Body of pancreas (tissue), 4 donors: Measurements from ENCODE around the gene CAMKMT. TPM values are rescaled to one million over a fixed set of nuclear protein-coding genes. Genes with fewer than 3 reads are reported as not detected.

Experiments used
- ATAC-seq: fragments of 150-250 bp; one replicate; pipeline ENCODE4 v1.9.1; 2016
- DNase-seq, 4 donors: peaks; one replicate each; pipeline ENCODE4 v3.0.0-alpha.2; 2019
- H3K27ac ChIP-seq, 4 donors: fragments of 200-600 bp; sonication (generic); 1 replicate in 3 of 4; 2 replicates in 1 of 4; pipeline versions ENCODE4 v1.5.1 to v1.6.1; 2016 to 2019; ENCODE audit warnings: mild to moderate bottlenecking in 1 of 4, mixed read lengths in 1 of 4, moderate library complexity in 1 of 4
- H3K27me3 ChIP-seq, 2 donors: fragments of 200-600 bp; sonication (generic); one replicate each; pipeline ENCODE4 v1.6.0; 2016; ENCODE audit warnings: mild to moderate bottlenecking in 1 of 2
- H3K36me3 ChIP-seq, 2 donors: fragments of 200-600 bp; sonication (generic); replicated peaks in 1 of 2; 2 replicates each; pipeline ENCODE4 v1.5.1; 2016; ENCODE audit warnings: low read depth in 2 of 2; ENCODE audit not compliant: insufficient read depth in 1 of 2
- H3K4me1 ChIP-seq: fragments of 200-600 bp; sonication (generic); one replicate; pipeline ENCODE4 v1.6.0; 2016
- H3K4me3 ChIP-seq, 2 donors: fragments of 200-600 bp; sonication (generic); 1 replicate in 1 of 2; 2 replicates in 1 of 2; pipeline ENCODE4 v1.5.1; 2016 to 2019
- H3K9me3 ChIP-seq, 3 donors: fragments of 200-600 bp; sonication (generic); 1 replicate in 2 of 3; 2 replicates in 1 of 3; pipeline ENCODE4 v1.5.1; 2016
- CTCF ChIP-seq, 7 experiments: fragments of 450-650 bp in 4 of 7; fragments of 200-600 bp in 3 of 7; sonication (generic) in 3 of 7; IDR thresholded peaks; one replicate each; pipeline ENCODE4 v1.5.1; 2016 to 2019; ENCODE audit warnings: antibody characterized with exemption in 7 of 7
- POLR2A ChIP-seq, 3 donors: fragments of 450-650 bp; IDR thresholded peaks; one replicate each; pipeline ENCODE4 v1.6.1; 2016; ENCODE audit warnings: antibody characterized with exemption in 3 of 3, mild to moderate bottlenecking in 2 of 3
- WGBS, 2 donors: methylation state at CpG; one replicate each; pipeline ENCODE4 v1.1.5; 2017; 5-methylcytosine and 5-hydroxymethylcytosine counted together
- intact Hi-C: fragments of 100-400 bp; cut with DNase I; formaldehyde crosslinking; loops from one replicate; pipeline ENCODE4 v1.15.1; 2023
- total RNA-seq, 2 donors: library from RNA; depleted of rRNA; stranded (reverse); fragments of >200 nt; gene quantifications; one replicate each; pipeline ENCODE4 v1.1.0, GENCODE V29; 2016

The CAMKMT gene
- total RNA-seq, 2 donors from 2014 or later = 18.4 to 23.4 TPM

- DNase-seq (peak; percentile 49 to 71 (median 56)), ATAC-seq (no peak)
- H3K4me1 ChIP-seq = no peaks in the 10 kb centered on the region
- 34 to 40% methylated on average over 3 of the region's 3 CpGs for whole genome bisulfite sequencing, 2 donors
- no peaks in the 10 kb centered on the region for H3K27me3 ChIP-seq
- H3K4me3 ChIP-seq = no peak overlapping the region
- peak in 6 of 7 experiments; percentile 55 to 68 (median 58) for TF ChIP-seq CTCF (IDR thresholded peaks at IDR 0.05)
- no peak for TF ChIP-seq POLR2A (IDR thresholded peaks at IDR 0.05)
- intact Hi-C loops = no loop called here
- no peaks in the 10 kb centered on the region for H3K36me3 ChIP-seq
- no peaks in the 10 kb centered on the region for H3K9me3 ChIP-seq
- H3K27ac ChIP-seq = no peak overlapping the region
Observed at GRCh38 chr2:44392338-44392943, 30.7 kb downstream of the CAMKMT start.

GRCh38 chr2:44397447-44398175 lies 35.9 kb downstream of the CAMKMT start:
- no peak for ATAC-seq
- 46 to 48% methylated on average over 7 of the region's 7 CpGs for WGBS, 2 donors
- Histone ChIP-seq H3K9me3 (no peaks in the 10 kb centered on the region), H3K27ac (no peak overlapping the region), H3K27me3 (no peaks in the 10 kb centered on the region), H3K4me1 (no peaks in the 10 kb centered on the region), H3K4me3 (no peak overlapping the region), H3K36me3 (no peaks in the 10 kb centered on the region)
- TF ChIP-seq CTCF (IDR thresholded peaks at IDR 0.05) (no peak), POLR2A (IDR thresholded peaks at IDR 0.05) (no peak)
- DNase-seq = no peak
- intact Hi-C loops = no loop called here

GRCh38 chr2:44398243-44398897 lies 36.6 kb downstream of the CAMKMT start:
- WGBS, 2 donors = 79 to 88% methylated on average over 6 of the region's 6 CpGs
- no peak overlapping the region for H3K27ac ChIP-seq
- ATAC-seq = no peak
- no peaks in the 10 kb centered on the region for H3K9me3 ChIP-seq
- intact Hi-C loops = no loop called here
- no peaks in the 10 kb centered on the region for H3K4me1 ChIP-seq
- H3K27me3 ChIP-seq = no peaks in the 10 kb centered on the region
- no peaks in the 10 kb centered on the region for H3K36me3 ChIP-seq
- H3K4me3 ChIP-seq = no peak overlapping the region
- no peak for TF ChIP-seq POLR2A (IDR thresholded peaks at IDR 0.05)
- TF ChIP-seq CTCF (IDR thresholded peaks at IDR 0.05) = no peak
- no peak for DNase-seq

- ATAC-seq (no peak), DNase-seq (no peak)
- Histone ChIP-seq H3K4me3 (no peak overlapping the region), H3K36me3 (no peaks in the 10 kb centered on the region), H3K27ac (no peak overlapping the region), H3K4me1 (no peaks in the 10 kb centered on the region), H3K27me3 (no peaks in the 10 kb centered on the region), H3K9me3 (no peaks in the 10 kb centered on the region)
- intact Hi-C loops = no loop called here
- 89 to 100% methylated on average over 1 of the region's 1 CpG for WGBS, 2 donors
- no peak for TF ChIP-seq CTCF (IDR thresholded peaks at IDR 0.05)
- no peak for TF ChIP-seq POLR2A (IDR thresholded peaks at IDR 0.05)
Observed at GRCh38 chr2:44420725-44421124, 59.0 kb downstream of the CAMKMT start.
